GM21360 (cell line): ENCODE data around the gene BTBD9.

Experiments used
- ATAC-seq: cut with Tn5 transposase; IDR thresholded peaks from one replicate; pipeline ENCODE4 v1.9.1; 2021; ENCODE audit warnings: mild to moderate bottlenecking, moderate library complexity; ENCODE audit not compliant: unreplicated experiment

The BTBD9 gene

DNA sequence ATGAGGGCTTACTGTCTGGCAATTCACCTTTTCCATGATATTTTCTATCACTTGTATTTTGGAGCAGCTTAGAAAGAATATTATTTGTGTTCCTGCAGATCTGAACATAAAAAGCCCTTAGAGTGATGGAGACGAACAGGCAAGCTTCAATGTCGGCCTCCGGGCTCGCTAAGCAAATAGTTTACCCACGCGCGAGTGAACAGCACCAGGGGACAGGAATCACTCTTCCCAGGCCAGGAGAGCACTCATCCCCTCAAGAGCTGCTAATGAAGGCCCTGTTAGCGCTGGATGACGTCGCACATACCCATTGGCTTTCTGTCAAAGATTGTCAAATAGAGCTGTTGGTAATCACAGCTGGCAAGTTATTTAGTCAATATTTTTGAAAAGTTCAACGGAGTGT, 424.5 kb downstream of the BTBD9 start:
- no peak for ATAC-seq

DNA sequence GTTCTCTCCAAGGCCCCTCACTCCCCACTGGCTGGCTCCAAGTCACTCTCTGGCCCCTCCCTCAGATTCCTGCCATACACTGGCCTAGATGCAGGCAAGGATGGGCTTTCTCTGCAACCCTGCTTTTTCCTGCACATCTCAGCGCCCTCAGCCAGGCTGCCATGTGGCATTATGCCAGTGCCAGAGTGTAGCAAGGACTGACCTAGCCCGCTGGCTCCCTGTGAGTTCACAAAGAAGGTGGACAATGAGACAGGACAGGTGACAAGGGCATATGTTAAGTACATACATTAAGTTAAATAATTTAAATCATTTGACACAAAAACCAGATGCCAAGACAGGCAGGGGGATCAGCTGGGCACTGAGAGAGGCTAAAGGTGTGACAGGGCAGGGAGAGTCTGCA, 425.6 kb downstream of the BTBD9 start:
- ATAC-seq = no peak

DNA sequence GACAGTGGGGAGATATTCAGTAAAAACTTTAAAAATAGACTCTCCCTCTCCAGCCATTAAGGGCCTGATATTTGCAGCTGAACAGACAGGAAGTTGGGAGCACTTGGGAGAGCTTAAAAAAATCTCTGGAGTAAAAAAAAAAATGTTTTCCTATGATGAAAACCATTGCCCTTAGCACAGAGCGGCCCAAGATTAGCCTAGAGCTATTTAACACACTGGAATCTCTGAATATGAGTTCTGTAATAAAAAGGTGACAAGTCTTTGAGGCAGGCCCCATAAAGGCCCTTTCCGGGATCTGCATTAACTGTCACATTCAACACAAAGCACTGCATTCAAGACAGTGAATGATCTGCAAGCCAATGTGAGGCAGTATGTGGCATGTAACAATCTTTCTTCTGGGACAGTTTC, 426.5 kb downstream of the BTBD9 start:
- ATAC-seq = no peak

DNA sequence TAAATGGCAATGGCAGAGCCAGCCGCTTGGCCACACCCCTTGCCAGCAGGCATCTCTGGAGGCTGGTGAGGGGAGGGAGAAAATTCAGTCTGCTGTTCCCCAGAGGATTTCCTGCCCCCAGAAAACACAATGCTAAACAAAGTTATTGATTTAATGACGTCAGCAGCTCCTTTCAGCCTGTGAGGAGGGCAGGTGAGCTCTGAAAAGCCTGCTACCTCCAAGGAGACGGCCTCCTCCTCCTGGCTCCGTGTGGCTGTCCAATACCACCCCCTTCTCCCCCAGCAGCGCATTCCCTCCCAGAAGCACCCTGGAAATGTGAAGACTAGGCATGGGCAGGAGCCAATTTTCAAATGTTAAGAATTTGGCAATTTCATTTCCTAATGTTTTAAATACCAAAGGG, 427.1 kb downstream of the BTBD9 start:
- no peak for ATAC-seq

DNA sequence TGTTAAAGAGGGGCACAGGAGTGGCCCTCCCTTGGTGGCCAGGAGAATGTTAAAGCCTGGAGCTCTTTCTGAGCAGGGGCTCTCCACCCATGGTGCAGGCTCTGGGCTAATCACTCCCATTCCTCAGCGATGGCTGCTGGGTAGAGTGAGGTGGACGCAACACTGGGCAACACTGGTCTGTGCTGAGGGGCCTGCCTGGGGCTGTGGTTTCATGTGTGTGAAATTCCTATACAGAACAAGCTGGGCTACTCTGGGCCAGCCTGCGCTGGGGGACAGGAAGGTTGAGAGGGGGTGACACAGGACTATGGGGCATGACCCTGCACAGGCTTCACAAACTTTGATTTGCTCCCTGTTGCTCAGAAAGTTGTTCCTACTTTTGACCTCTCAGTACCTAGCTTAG, 427.6 kb downstream of the BTBD9 start:
- ATAC-seq = no peak

DNA sequence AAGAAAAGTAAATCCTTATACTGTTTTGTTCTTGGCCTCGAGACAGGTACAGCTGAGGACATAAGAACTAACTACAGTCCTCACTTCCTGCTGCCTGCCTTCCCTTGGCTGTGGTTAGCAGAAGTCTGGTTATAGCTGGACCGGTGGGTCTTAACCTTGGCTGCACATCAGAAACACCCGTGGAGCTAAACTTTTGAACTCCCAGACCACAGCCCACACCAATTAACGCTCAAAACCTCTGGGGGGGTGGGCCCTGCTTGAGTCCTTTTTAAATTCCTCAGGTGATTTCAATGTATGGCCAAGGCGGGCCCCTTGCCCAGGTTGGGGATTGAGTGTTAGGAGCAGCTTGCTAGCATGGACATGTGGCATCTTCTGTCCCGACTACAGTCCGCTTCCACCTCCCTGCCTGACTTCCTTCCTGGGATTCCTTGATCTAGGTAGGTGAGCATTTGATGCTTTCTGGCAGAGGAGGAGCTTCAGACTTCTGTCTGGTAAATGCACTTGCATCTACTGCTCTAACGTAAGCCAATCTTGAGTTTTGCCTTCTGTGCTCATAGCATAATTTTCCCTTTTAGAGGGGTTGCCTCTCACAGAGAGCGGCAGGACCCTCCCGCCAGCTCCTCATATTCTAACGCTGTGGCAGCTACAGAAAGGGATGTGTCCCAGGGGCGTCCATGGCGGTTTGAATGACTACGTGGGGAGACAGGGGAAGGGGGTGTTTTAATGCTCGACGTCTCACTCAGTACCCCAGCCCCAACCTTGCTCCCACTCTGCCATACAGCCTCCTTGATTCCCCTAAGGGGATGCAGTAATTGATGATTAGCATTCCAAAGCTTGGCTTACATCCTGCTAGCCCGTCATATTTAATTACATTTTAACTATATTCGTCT, 430.1 kb downstream of the BTBD9 start:
- ATAC-seq = no peak

DNA sequence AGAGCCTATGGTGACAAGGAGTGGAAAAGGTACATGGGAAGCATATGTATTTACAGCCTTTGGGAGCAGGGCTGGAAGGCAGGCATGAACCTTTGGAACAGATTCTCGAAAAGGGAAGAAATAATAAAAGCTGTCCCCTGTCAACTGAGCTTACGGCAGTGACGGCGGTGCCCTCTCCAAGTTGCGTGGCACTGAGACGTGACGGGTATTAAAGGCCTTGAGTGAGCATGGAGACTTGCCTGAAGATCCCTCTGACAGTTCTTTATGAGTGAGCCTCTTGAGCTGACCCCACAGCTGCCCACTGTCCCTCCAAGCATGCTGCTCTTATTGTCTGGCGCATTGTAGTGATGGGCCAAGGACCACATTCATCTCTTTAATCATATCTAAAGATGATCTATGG, 431.7 kb downstream of the BTBD9 start:
- ATAC-seq = no peak

DNA sequence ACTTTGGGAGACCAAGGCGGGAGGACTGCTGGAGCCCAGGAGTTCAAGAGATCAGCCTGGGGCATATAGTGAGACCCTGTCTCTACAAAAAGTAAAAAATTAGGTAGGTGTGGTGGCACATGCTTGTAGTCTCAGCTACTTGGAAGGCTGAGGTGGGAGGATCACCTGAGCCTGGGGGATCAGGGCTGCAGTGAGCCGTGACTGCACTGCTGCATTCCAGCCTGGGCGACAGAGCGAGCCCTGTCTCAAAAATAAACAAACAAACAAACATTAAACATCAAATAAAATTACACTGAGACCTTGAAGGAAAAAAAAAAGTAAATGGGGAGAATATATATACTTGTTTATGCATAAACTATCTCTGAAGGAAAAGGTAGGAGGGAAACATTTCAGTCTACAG, 432.4 kb downstream of the BTBD9 start:
- no peak for ATAC-seq

DNA sequence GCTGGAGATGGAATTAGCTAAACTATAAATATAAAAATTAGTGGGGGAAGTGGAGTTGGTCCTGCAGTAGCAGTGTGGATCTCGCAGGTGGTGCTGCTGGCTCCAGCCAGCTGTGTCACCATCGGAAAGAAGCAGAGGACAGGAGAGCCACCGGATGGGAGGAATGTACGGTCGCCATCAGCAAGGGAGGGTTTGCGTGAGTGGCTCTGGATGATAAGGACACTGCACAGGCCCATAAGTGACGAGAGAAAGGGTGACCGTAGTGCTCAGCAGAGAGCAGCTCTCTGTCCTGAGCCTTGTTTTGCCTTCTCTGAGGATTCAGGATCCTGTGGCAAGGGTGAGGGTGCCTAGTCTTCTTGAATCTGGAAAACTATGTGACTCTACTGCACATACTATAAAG, 441.5 kb downstream of the BTBD9 start:
- no peak for ATAC-seq

DNA sequence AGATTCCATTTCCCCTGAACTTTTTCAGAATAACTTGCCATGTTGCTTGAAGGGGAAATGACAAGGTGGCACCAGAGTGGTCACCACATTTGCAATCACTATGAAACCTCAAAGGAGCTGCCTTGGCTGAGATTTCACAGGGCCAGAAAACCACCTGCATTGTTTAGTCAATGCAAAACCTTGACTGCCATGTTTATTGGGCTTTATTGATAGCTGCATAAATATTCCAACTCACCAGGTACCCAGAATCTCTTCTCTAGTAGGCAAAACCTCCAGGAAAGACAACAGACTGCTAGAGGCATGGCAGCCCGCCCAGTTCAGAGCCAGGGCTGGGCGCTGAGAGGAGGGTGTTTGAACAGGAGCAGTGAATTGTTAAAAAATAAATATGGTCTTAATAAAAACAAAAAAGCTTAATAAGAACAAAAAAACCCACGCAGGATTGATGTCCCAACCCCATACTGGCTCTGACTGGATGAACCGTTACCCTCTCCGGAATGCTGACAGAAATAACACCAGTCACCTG, 444.6 kb downstream of the BTBD9 start:
- ATAC-seq = no peak

DNA sequence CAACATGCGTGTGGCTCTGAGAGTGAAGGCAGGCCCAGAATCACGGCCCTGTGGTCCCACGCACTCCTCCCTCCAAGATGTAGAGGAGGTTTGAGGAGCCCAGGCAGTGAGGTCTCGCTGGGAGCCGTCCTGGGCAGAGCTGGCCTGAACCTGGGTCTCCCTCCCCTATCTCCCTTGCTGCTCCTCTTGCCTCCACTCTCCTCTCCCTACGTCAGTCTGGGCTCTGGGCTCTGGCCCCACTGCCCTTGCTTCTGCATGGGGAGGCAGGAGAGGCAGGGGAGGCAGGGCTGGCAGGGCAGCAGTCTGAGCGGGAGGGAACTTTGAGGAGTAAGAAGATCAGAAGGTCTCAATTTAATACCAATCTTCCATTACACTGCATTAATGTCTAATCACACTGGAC, 445.1 kb downstream of the BTBD9 start:
- ATAC-seq = no peak

DNA sequence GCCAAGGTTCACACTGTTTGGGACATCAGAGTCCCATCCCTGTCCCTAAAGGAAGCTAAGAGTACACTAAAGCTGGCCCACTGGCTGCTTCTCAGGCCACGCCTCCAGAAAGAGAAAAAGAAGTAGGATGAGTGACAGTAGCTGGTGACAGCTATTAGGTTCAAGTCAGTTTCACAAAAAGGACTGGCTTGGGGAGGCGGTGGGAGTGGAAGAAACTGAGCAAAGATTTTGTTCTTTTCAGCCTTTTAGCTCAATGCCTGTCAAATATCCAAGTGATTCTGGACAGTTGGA, 445.5 kb downstream of the BTBD9 start:
- no peak for ATAC-seq

DNA sequence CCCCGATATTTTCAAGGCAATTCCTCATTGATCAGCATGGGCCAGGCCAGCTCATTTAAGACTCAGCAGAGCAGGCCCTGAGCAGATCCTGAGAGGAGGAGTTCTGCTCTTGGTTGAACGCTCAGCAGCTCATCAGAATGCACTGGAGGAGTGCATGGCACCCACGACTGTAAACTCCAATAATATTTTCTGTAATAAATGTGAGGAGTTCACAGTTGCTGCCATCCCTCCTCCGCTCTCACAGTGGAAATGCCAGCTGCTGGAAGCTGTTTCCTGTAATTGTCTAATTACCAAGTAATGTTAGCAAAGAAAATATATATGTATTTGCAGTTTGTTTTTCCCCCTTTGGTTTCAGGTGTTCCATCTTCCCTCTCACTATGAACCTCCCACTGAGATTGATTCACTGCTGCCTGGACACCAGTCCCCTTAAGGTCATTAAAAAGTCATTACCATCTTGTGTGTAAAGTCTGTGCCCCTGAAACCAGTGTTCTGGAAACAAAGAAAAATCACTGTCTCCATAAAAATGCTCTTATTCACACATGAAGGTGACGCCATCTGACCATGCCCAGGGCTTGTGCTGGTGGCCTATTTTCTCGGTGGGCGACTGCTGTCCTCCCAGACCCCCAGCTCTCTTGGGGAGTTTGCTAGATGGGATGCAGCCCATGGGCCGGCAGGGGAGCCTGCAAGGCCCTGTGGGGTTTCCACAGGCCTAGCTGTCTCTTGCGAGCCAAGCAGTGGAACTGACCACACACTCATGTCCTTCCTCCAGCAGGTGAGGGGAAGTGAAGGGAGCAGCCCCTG, 446.0 kb downstream of the BTBD9 start:
- no peak for ATAC-seq

DNA sequence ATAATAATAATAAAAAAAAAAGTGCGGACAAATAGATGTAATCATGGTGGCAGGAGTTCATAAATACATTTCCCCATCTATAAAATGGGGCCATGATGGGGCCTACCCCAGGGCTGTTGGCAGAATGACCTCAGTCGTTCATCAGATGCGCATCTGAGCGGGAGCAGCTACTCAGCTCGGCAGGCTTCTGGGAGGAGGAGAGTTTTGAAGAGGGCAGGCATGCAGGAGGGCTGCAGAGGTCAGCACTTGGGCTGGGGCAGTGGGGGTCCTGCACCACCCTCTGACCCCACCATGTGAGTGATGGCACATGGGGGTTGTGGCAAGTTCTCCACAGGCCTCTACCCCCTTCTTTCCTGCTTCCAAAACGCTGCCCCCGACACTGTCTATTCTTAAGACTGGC, 446.7 kb downstream of the BTBD9 start:
- ATAC-seq = no peak

DNA sequence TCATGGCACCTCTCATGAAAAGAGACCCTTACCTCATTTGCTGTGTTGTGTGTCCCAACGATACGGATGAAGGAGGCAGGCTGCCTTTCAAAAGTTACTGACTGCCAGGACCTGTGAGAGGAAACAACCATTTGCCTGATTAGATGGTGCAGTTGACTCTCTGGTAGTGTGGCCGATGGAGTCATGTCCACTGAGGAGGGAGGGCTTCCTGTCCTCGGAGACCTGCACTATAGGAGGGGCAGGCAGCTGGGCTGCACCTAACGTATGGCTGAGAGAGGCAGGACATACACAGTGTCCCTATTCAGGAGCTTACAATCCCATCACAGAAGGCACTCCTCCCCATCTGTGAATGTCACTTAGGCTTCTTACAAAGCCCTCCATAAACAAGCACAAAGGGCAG, 447.2 kb downstream of the BTBD9 start:
- ATAC-seq = no peak

DNA sequence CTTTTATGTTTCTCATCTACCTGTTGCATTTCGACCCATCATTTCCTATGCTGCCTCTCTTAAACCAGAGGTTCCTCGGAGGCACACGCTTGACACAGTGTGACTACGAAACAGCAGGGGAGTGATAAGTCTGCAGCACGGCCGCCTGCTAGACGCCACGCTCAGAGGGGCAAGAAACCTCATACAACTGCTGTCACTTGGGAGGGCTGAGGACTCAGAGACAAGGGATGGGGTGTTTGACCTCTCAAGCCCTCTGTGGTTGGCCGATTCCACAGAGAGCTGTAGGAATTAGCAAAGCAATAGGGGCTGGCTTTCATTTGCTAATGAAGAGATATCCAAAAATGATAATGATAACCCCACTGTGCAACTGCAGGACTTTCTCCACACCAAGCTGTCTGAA, 447.7 kb downstream of the BTBD9 start:
- ATAC-seq = no peak

DNA sequence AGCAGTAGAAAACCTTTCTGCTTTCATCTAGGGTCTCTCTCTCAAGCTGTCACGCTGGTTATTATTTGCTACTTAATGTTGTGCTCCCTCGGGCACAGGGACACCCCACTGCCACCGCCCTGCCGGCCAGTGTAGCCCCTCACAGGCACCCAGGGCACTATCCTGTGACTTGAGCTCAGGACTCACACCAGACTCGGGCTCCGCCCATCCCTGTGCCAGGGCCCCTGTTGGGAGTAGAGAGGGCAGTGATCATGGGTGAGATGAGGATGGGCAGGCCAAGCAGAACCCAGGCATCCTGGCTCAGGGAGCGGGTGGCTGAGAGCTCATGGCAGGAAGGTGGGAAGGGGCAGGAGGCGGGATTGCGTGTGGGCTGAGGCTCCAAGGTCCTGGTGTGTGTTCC, 448.3 kb downstream of the BTBD9 start:
- no peak for ATAC-seq

DNA sequence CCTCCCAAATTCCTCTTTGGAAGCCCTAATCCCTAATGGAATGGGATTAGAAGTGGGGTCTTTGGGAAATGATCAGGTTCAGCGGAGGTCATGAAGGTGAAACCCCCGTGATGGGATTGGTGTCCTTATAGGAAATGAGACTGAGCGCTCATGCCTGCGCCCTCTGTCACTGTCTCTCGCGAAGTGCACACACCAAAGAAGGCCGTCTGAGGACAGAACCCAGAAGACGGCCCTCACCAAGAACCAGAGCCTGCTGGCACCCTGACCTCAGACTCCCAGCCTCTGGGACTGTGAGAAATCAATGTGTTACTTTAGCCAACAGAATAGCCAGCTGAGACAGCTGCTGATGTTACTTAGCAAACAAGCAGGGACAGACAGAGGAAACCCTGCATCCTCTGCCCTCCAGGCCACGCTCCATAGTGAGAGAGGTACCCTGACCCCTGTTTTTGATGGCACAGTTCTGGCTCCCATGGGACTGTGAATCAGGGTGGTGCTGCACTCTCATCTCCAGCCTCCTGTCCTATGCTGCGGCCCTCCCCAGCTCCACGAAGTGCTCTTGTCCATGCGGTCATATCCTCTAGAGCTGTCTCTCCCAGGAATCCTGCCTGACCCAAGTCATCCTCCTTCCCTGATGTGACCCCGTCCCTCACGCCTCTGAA, 450.9 kb downstream of the BTBD9 start:
- no peak for ATAC-seq

DNA sequence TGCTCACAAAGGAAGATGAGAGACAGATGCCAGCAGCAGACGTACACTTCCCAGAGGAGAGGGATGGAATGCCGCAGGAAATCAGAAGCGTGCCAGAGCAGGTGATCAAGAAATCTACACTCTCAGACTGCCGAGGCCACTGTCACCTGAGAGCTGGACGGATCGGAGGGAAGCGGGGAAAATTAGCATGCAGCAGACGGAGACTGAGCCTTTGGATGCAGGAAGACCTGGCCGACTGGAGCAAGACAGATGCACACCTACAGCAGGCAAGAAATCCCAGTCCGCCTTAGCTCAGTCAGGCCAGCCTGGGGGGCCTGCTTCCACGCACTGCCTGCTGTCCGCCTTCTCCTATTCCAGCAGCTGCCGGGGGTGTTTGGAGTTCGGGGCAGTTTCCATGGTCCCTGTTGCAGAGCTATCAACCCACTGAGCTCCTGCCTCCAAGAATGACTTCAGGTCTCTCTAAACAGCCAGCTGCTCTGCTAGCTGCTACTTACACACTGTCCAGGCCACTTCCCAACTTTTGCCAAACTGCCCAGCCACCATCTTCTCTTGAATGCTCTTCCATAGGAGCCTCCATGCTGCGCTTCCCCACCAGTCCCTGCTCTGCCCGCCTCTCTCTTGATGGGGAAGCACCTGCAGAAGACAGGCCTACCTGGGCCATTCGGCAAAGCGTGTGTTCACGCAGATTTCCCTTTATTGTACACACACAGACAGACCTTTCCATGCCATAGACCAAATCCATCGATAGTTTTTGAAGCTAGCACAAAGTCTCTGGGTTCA, 451.7 kb downstream of the BTBD9 start:
- ATAC-seq = no peak

DNA sequence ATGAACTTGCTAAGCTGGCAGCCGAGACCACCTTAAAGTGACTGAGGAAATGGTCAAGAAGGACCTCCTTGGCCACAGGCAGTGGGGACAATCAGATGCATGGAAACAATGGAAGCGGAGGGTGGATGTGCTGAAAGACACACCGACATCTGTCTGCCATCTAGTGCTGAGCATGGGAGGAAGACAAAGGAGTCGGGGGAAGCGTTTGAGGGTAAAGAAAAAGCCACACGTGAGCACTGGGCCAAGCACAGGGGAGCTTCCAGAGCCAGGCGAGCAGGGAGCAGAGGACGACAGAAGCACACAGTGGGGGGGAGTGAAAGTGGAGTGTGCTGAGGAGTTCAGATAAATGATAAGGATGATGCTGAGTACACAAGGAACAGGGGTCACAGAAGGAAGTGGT, 452.4 kb downstream of the BTBD9 start:
- ATAC-seq = no peak

DNA sequence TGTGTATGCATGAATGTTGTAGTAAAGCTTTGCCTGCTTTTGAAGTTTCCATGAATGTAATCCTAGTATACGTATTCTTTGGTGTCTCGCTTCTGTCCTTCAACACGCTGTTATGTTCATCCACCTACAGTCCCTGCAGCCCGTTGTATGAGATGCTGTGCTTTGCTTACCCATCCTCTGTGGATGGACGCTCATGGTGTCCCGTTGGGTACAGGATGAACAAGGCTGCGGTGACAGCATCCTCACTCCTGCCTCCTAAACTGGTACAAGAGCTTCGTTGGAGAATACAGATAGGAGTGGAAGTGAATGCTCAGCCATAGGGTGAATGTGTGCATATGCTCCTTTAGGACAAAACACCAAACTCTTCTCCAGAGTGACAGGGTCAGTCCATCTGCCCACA, 454.0 kb downstream of the BTBD9 start:
- ATAC-seq = no peak
